ENCODE results near the gene FER.

GRCh38 chr5:108753877-108754276 is 6.2 kb downstream of the FER start:
- TF ChIP-seq POLR2A (IDR thresholded peaks at IDR 0.05) = no peak
- TF ChIP-seq, protein P1, sequence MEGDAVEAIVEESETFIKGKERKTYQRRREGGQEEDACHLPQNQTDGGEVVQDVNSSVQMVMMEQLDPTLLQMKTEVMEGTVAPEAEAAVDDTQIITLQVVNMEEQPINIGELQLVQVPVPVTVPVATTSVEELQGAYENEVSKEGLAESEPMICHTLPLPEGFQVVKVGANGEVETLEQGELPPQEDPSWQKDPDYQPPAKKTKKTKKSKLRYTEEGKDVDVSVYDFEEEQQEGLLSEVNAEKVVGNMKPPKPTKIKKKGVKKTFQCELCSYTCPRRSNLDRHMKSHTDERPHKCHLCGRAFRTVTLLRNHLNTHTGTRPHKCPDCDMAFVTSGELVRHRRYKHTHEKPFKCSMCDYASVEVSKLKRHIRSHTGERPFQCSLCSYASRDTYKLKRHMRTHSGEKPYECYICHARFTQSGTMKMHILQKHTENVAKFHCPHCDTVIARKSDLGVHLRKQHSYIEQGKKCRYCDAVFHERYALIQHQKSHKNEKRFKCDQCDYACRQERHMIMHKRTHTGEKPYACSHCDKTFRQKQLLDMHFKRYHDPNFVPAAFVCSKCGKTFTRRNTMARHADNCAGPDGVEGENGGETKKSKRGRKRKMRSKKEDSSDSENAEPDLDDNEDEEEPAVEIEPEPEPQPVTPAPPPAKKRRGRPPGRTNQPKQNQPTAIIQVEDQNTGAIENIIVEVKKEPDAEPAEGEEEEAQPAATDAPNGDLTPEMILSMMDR (IDR thresholded peaks at IDR 0.05 in 4 of 5, conservative IDR thresholded peaks at IDR 0.05 in 1 of 5) = no peak

All from gastrocnemius medialis (tissue), 4 donors.